GM19438 (cell line): ENCODE data around the gene TTC28.

Source experiments
- ATAC-seq: cut with Tn5 transposase; IDR thresholded peaks from one replicate; pipeline ENCODE4 v1.9.1; 2021; ENCODE audit warnings: low read depth; ENCODE audit not compliant: unreplicated experiment

TTC28 gene

DNA sequence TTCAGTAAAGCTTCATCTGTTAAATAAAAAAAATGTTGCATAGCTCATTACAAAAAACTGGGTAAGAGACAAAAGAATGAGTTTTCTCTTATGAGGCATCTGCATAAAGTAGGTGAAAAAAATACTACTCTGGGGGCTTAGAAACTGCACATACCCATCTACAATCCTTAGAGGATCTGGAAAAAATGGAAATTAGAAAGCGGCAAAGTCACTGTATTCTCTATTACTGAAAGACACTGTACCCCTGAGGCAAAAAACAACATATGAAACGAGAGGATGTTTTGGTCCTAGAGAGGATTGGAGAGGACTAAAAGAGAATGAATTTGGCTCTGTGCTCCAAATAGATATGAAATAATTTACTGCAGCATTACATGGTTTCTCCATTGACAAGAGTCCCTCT is 553.8 kb downstream of the TTC28 start:
- ATAC-seq, result no peak

DNA sequence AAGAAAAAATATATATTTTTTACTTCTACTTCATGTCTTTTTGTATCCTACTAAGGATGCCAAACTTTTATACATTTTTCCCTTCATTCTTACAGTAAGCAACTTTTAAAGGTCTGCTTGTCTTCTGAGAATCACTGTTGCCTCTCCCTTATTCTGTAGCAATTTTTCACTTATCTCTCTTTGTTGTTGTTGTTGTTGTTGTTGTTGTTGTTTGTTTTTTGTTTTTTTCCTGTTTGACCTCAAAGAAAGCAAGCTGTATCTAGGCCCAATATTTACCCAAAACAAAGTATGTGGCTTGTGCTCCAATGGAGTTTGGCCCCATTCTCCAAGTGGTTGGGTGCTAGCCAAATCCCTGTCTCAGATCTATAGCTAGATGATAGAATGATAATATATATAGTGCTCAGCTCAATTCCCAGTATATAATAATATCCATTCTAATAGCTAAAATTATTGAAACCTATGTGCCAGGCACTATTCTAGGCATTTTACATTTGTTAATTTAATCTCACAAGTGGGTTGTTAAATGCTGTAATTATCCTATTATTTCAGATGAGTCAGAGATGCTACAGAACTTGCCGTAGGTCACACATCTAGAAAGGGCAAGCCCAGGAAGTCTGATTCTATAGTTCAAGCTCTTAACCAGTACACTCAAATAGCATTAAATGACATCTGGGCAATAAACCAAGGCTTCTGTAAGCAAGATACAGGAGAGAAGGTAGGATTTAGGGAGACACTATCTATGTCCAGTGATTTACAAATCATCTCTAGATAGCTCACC is 555.5 kb downstream of the TTC28 start:
- no peak for ATAC-seq

DNA sequence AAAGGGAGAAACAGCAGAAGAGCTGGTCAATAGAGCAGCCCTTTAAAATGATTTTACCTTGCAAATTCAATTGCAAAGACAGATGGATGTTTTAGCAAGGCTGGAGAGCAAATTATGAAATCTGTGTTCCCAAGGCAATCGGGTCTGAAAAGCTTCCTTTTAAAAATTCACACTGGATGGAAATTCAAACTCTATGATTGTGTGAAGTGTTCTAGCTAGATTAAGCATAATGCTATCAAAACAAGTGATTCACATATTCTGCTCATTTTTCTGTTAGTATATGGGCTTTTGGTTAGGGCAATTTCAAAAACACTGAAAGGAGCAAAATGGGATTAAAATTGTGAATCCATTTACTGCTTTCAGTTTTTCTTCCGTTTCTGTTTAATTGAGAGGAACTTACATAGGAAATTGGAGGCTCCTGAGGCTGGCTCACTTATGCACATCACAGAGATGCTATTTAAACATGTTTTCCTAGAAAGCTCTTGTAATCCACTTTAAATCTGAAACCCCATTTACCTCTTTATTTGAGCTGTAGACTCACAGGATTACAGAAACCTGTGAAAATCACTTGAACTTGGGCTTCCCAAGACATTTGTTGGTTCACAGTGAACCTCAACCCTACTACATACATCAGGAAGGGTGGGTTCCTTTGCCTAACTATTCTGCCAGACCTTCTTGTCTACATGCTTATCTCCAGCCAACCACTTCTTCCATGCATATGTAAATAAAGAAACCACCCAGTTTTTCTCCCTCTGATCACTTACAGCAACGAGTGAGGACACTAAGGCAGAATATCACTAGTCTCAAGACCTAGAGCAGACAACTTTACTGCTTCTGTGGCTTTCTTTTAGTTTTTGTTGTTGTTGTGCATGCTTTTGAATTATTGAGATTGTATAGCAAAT is 558.7 kb downstream of the TTC28 start:
- ATAC-seq, result no peak

DNA sequence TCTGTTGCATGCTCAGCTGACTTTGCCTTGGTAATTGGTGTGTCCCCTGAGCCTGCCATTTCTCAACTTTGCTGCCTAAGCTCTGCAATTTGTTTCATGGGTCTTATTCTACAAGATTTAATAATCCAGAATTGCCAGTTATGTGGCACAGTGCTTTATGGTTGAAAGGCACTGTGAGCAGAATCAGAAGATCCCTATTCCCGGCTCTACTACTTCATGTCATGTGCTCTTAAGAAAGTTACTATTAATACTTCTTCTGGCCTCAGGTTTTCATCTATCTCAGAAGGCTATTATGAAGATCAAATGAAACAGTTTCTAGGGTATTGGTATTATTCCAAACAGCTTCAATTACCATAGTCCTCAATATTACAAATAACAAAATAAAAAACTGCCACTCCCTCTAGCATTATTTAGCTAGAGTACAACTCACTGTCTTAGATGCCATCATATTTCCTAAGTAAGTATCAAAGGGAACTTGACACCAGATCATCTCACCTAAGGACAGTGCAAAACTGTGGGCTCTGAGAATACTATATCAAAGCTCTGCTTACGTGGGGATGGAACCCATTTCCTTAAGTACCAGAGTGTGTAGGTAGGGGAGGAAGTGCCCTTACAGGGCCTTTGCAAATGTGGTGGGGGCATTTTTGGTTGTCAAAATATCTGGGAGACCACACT is 560.5 kb downstream of the TTC28 start:
- no peak for ATAC-seq

DNA sequence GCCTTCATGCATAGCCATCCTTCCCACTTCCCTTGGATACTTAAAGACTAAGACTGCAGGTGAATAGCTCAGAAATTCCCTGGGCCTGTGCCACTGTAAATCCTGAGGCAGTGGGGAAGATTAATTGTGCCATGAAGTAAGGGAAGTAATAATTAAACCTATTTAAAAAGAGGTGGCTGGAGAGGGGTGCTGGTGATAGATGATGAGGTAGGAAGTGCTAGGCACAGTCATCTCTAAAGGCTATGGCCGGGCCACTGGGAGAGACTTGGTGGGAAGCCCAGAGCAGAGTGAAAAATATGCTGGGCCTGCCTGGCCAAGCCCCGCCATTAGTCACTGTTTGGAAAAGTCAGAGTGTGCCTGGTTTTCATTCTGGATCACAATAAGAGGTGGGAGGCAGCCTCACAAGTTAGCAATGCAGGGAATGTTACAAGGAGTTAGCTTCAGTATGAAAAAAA is 563.4 kb downstream of the TTC28 start:
- no peak for ATAC-seq

DNA sequence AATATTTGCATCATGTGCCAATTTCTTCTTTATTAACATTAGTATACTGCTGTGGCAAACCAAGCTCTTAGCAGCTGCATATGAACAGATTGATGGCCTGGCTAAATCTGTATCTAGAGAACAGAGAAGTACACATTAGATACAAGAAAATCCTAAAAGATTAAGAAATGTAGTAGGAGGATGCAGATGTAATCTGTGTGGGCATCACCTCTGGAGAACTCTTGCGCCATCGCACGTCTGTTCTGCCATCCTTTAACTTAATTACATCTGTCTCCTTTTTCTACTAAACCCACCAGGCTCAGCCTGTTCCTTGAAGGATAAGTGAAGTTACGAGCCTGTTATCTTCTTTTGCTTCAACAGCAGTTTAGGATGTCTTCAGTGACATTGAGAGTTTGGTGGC is 564.2 kb downstream of the TTC28 start:
- no peak for ATAC-seq

DNA sequence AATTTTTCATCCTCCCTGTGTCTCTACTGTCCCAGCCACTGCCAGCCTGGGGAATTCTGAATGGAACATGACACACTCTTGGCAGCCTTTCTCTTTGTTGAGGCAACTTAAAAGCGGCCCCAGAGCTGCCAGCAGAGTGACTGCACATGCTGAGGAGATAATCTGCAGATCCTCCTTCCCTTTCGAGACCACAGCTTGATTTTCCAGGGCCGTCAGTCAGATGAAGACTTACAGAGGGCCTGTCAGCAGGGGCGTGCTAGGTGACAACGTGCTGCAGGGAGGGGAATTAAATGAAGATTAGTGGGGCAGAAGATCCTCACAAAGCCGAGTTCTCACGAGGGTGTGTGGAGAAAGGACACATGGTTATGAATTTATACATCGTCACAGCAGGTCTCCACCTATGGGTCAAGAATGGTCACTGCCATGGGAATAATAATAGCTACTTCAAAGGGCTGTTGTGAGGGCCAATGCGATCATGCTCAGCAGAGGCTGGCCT is 567.0 kb downstream of the TTC28 start:
- no peak for ATAC-seq

DNA sequence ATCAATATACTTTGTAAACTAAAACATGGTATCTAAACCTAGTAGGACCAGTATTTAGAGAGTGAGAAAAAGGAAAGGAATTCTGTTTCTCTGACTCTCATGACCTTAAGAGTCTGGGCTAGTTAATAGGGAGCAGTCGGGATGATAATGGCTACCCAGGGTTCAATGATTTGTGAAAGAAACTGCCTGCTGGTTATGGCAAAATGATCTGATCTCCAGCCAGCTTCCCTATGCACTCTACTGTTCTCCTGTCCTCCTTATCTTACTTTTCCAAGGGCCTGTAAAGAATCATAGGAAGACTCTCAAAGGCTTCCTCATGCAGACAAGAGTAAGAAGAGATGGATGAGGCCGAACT is 567.5 kb downstream of the TTC28 start:
- no peak for ATAC-seq

DNA sequence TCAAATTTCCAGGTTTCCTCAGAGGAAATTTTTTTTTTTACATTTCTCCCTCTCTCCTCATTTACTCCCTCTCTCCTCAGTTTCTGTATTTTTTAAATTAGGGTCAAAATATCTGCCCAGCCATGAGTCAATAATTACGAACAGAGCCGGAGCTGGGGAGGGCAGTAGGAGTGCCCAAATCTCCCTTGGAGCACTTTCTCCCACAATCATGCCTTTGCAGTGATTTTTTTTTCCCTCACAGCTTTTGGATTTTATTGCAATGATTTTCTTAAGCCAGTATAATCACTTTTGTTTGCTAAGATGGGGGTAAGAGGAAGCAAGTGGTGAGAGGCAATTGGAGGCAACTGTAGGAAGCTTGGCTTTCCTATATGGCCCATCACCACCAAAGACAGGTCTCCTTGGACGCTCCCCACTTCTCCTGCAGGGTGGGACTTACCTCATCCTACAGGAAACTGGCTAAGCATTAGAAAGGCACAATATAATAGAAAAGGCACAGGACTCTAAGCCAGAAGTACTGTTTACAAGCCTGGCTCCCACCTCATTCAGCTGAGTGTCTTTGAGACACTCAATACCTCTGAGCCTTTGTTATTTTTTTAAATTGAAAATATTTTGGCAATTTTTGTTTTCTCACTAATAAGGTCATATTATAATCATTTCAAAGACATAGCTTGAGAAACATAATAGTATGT is 568.0 kb downstream of the TTC28 start:
- no peak for ATAC-seq

DNA sequence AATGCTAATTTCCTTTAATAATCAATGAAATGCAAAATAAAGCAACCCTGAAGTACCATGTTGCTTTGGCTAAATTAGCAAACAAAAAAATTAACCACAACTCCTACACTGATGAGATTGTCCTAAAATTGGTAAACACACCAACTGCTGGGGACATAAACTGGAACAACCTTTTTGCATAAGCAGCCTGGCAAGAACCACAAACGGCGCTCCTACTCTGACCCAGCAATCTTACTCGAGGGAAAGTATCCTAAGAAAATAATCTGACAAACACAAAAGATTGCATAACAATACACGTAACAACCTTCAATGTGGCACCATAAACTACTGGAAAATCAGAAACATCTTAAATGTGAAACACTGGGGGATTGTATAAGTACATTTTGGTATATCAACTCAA is 570.8 kb downstream of the TTC28 start:
- ATAC-seq, result no peak

DNA sequence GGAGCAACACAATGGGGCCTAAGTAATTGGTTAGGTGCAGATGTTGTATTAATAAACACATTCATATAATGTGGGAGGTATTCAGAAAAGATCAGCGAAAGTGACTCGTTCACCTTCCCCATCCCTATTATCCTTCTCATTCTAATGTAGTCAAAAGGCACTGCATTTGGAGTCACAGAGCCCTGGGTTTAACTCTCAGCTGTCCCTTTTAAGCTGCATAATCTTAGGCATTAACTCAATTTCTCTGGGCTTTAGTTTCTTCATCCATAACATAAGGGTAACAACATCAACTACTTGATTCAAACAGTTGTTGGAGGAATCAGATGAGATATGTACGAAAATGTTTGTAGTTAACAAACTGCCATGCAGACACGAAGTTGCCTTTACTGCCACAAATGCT is 573.0 kb downstream of the TTC28 start:
- ATAC-seq, result no peak

DNA sequence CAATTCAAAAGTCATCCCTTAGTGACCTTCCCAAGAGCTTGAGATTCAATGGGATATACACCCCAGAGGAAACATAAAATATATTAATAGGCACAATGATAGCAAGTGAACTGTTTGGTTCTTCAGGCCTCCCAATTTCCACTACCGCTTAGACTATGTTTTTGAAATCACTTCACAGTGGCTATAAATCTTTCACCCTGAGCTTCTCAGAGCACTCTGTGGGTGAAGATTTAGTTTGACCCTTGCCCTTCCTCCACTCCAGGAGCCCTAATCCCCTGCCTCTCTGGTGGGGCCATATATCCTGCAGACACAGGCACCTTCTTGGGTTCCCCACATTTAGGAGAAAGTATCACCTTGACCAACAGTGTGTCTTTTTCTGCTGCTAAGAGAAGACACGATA is 573.7 kb downstream of the TTC28 start:
- no peak for ATAC-seq

DNA sequence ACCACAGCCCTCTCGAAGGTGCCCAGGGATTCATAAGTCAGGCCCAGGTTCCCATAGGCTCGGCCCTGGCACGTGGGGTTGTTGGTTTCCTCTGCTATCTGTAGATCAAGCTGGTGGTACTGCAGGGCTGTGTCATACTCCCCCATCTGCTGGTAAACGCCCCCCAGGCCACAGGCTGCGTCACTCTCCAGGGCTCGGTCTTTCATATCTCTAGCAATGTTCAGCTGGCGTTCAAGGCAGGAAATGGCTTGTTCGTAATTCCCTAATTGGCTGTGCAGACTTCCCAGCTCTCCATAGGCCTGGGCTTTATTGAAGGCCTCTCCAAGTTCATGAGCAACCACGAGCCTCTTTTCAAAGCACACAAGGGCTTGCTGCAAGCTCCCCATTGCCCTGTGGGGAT is 574.2 kb downstream of the TTC28 start:
- no peak for ATAC-seq

DNA sequence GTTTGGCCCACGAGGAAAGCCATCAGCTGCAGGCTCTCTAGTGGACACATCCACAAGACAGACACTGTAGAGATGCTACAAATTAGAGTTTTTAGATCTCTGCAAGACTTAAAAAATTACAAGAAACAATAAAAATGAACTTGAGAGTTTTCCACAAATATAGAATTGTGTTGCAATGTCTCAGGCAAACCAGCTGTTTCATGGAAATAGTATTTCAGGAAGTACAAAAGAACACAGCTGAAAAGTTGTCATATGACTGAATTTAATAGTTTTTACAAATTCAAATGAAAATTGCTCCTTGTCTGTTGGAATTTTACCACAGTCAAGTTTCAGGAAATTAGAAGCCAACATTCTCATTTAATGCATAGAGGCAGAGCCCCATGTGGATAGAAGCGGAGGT is 576.0 kb downstream of the TTC28 start:
- ATAC-seq, result no peak

DNA sequence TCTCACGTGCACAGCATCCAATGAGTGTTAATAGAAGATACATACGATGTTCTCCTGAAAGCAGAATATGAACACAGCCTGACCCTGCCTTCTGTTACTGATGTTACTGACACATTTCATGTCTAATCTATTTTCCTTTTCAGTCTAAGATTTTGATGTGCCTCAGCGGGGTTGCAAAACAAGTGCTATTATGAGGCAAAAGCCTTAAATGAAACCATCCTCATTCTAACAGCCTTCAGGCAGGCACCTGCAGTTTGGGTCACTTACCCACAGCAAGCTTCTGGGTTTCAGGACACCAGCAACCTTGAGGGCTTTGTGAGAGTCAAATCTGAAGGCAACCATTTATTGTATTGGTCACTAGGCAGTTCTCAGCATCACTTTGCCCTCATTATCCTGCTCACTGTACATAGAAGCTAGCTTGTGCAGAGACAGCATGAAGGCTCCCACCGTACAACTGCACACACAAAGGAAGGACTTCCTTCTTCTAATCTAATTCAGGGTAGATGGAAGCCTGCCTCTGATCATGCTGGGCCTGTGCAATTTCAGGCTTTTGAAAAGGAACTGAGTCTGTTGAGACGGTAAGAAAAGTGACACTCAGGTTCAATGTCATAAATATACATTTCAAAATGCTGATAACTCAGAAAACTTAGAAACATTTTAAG is 577.4 kb downstream of the TTC28 start:
- ATAC-seq, result no peak

DNA sequence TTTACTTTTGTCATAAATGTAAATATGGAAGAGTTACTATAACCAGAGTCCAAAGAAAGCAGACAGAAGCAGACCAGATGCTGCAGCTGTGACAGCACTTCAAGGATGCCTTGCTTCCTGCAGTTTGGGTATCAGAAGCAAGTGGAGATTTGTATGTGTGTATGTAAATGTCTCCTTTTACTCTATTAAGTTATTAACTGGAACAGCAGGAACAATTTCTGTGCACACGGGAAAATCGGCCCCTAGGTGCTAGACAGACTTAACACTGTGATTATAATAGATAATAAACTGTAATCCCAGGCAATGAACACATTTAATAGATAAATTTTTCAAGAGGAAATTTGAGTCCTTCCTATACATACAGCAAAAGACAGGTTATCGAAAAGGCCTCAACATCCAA is 582.0 kb downstream of the TTC28 start:
- no peak for ATAC-seq

DNA sequence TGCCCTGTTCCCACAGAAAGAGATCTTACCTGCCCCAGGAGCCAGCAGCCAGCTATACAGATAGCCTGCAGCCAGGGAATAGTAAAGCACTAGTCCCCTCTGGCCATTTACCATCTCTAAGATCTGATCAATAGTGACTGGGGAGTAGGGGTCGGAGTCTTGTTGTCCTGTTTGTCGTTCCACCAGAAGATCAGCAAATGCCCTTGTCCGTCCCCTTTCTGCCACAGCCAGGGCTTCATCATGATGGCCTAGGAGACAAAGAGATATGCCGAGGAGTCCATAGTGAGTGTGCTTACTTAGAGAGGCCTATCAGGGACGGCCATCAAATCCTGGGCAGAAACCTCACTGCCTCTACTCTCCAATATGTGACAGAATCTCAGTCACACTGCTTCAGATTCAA is 583.5 kb downstream of the TTC28 start:
- ATAC-seq, result no peak

DNA sequence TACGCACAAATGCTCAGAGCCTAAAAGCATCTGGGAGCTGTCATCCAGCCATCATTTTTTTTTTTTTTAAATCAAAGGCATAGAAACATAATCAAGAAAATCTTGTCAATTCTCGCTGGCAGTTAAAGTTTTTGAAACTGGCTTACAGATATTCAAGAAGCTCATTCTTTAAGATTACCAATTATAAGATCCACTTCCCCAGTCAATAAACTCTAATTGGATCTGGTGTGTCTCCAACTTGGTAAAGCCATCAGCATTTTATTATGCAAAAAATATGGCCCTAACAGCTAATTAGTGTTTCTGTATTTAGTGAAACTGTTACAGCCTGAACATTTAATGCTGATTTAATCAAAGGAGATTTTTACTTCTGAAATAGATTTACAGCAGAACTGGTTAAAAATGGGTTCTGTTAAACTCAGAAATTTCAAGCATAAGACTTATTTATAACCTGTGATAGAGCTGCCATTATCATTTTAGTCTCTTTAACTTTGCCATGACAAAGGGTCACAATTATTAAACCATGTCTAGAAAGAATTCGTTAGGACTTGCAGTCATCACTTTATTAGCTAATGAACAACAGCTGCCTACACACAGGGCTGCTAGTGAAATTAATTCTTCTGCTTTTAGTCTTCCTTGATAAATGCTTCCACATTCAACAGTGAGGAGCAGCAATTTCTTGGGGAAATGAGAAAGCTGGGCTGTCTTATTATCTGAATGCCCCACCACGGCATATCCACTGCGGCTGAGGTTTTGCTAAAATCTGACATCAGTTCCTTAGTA is 584.1 kb downstream of the TTC28 start:
- ATAC-seq, result no peak

DNA sequence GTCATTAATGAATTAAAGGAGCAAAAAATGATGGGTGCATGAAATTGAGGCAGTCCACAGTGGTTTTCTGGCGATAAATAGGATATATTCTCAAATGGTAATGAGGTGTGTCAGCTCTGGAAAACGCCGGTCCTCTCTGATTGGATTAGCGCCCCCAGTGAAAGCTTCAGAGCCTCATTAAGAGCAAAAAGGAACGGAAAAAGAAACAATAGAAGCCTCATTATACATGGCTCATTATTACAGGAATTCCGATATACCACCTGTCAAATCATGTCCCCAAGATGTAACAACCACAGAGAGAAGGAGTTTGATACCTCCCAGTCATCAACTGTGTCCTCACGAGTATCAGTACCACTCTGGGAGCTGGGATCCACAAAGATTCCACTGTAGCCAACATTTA is 584.9 kb downstream of the TTC28 start:
- no peak for ATAC-seq
